Measurements from ENCODE around the gene PAFAH2.
A peak's percentile ranks its signal among the peaks of the same experiment; 100 is the strongest.

PAFAH2 gene

GRCh38 chr1:26014179-26014578 lies 16.3 kb upstream of the PAFAH2 start:
- no peak for DNase-seq (ENCODE audit: low read depth in 2 of 3, low spot score in 1 of 3)

GRCh38 chr1:26012864-26013263 lies 15.0 kb upstream of the PAFAH2 start:
- no peak for DNase-seq (ENCODE audit: low read depth in 2 of 3, low spot score in 1 of 3)

GRCh38 chr1:26010825-26011224 lies 13.0 kb upstream of the PAFAH2 start:
- DNase-seq (ENCODE audit: low read depth in 2 of 3, low spot score in 1 of 3) = no peak

GRCh38 chr1:26009796-26010447 lies 12.1 kb upstream of the PAFAH2 start:
- DNase-seq (ENCODE audit: low read depth in 2 of 3, low spot score in 1 of 3) = no peak

- DNase-seq (ENCODE audit: low read depth in 2 of 3, low spot score in 1 of 3) = no peak
Measured at GRCh38 chr1:26006710-26007109, 8.8 kb upstream of the PAFAH2 start.

- DNase-seq (ENCODE audit: low read depth in 2 of 3, low spot score in 1 of 3) = no peak
Measured at GRCh38 chr1:26005434-26006105, 7.7 kb upstream of the PAFAH2 start.

GRCh38 chr1:26003756-26004155 lies 5.9 kb upstream of the PAFAH2 start:
- DNase-seq (ENCODE audit: low read depth in 2 of 3, low spot score in 1 of 3) = no peak

- DNase-seq (ENCODE audit: low read depth in 2 of 3, low spot score in 1 of 3) = no peak
Measured at GRCh38 chr1:26003262-26003661, 5.4 kb upstream of the PAFAH2 start.

GRCh38 chr1:25999041-25999800 lies 1.4 kb upstream of the PAFAH2 start:
- DNase-seq (ENCODE audit: low read depth in 2 of 3, low spot score in 1 of 3) = no peak

GRCh38 chr1:25996966-25997827 lies 666 bp downstream of the PAFAH2 start:
- no peak for DNase-seq (ENCODE audit: low read depth in 2 of 3, low spot score in 1 of 3)

- DNase-seq (ENCODE audit: low read depth in 2 of 3, low spot score in 1 of 3) = no peak
Measured at GRCh38 chr1:25994402-25995150, 3.3 kb downstream of the PAFAH2 start.

GRCh38 chr1:25993197-25993951 lies 4.5 kb downstream of the PAFAH2 start:
- no peak for DNase-seq (ENCODE audit: low read depth in 2 of 3, low spot score in 1 of 3)

GRCh38 chr1:25992689-25993171 lies 5.1 kb downstream of the PAFAH2 start:
- no peak for DNase-seq (ENCODE audit: low read depth in 2 of 3, low spot score in 1 of 3)

GRCh38 chr1:25991937-25992688 lies 5.8 kb downstream of the PAFAH2 start:
- DNase-seq (ENCODE audit: low read depth in 2 of 3, low spot score in 1 of 3) = no peak

GRCh38 chr1:25990702-25991395 lies 7.0 kb downstream of the PAFAH2 start:
- DNase-seq (ENCODE audit: low read depth in 2 of 3, low spot score in 1 of 3) = peak in 1 of 3 donors; percentile 7

- DNase-seq (ENCODE audit: low read depth in 2 of 3, low spot score in 1 of 3) = no peak
Measured at GRCh38 chr1:25990251-25990650, 7.6 kb downstream of the PAFAH2 start.

GRCh38 chr1:25989440-25990234 lies 8.2 kb downstream of the PAFAH2 start:
- no peak for DNase-seq (ENCODE audit: low read depth in 2 of 3, low spot score in 1 of 3)

- no peak for DNase-seq (ENCODE audit: low read depth in 2 of 3, low spot score in 1 of 3)
Measured at GRCh38 chr1:25987951-25988350, 9.9 kb downstream of the PAFAH2 start.

All from stimulated activated CD4-positive, alpha-beta T cell treated with anti-CD3 and anti-CD28 coated beads, Interleukin-12 subunit alpha, Interleukin-12 subunit beta, amount 100 ng/mL, for 48 hours (primary cell).